HT1080 (cell line): Measurements from ENCODE around the gene IFNG. TPM values are rescaled to one million over a fixed set of nuclear protein-coding genes. Genes with fewer than 3 reads are reported as not detected.
A peak's percentile ranks its signal among the peaks of the same experiment; 100 is the strongest.
"Not testable (repeated sequence)": the region's sequence is repeated elsewhere in the genome, so short reads cannot be mapped to it uniquely, and the experiment has no call there.

Source experiments
- DNase-seq: peaks from one replicate; pipeline ENCODE4 v3.0.0-alpha.2; 2015; ENCODE audit warnings: low read depth
- polyA plus RNA-seq, 2 experiments: library from polyadenylated mRNA; depleted of rRNA; stranded (reverse); fragments of >200 nt; gene quantifications; 2 replicates each; pipeline ENCODE4 v1.2.3, GENCODE V29; 2015
- total RNA-seq: library from RNA; depleted of rRNA; stranded (reverse); fragments of >200 nt; shearing (Covaris generic); gene quantifications from 2 replicates; pipeline ENCODE4 v1.2.3, GENCODE V29; 2014; rRNA removed

Gene IFNG
- not detected in 2 replicates for total RNA-seq
- not detected in 2 replicates for polyA plus RNA-seq (2015; cell fraction: cytosol; rRNA removed)
- polyA plus RNA-seq (2015; cell fraction: nucleus; rRNA removed), result not detected in 2 replicates

DNA sequence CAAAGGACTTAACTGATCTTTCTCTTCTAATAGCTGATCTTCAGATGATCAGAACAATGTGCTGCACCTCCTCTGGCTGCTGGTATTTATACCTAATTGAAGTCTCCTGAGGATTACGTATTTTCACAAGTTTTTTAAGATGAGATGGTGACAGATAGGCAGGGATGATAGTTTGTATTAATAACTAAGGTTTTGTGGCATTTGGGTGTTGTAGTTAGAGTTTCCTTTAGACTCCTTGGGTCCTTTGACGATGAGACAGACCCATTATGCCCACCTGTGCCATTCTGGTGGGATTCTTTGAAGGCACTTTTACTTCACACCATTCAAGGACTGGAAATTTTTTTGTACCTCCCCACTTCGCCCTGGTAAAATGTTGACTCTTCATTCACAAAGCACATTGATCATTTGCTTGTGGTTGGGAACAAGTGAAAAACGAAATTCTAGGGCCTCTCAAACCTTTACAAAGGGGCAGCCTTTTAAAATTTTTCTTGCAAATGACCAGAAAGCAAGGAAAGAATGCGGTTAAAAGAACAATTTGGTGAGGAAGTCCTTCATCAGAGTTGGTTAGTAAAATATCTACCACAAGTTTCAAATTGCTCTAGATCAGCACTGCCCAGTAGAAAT, at the start of gene IFNG:
IFNG (minus strand) TSS at position 60 of the 624 bp plus-strand sequence. CDS start 125 bp downstream, outside the sequence.
- no peak for DNase-seq

DNA sequence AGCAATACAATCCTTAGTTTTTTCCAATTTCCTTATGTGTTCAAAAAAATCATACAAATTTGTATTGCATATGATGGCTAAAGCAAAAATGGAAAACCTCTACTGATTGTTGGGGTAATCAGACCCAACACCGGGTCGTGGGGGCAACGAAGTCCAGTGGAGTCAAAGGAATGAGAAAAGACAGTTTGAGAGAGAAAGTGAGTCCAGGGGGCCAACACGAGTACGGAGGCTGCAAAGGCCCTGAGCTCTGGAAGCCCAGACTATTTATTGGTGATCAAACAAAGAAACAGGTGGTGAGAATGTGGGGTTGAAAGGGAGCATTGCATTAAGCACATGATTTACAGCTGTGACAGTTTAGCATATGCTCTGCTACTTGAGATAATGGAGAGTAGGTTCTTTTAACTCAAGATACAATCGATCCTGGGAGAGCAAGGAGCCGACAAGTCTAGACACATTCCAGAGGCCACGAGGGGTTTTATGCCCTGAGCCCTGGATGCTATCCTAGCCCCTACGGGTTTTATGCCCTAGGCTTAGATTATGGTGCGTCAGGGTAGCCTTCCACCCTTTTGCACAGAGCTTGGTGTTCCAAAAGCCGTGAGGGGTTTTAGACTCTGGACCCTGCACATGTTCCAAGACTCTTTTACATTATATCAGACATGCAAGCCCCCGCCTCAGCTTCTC, 49.6 kb upstream of the IFNG start:
- DNase-seq, result not testable (repeated sequence)

DNA sequence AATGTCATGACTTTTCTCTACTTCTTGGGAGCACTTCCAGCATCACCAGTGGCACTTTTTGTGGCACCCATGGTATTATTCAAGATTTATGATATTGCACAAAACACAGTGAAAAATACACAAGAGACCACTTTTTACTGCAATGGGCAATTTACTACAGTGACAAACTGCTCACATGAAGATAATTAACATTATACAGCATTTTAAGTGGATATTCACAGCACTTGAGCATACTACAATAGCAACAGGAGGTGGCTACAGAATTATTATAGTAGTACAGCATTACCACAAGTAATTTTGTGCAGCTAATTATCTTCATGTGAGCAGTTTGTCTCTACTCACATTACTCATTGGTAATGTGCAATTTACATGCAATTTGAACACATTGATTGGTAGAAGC, 47.7 kb upstream of the IFNG start:
- no peak for DNase-seq

- DNase-seq, result no peak
Measured at GRCh38 chr12:68206446-68206845, 46.9 kb upstream of the IFNG start.

- no peak for DNase-seq
Measured at GRCh38 chr12:68203460-68203875, 43.9 kb upstream of the IFNG start.

GRCh38 chr12:68200854-68201253, 41.3 kb upstream of the IFNG start:
- peak; percentile 5 for DNase-seq

DNA sequence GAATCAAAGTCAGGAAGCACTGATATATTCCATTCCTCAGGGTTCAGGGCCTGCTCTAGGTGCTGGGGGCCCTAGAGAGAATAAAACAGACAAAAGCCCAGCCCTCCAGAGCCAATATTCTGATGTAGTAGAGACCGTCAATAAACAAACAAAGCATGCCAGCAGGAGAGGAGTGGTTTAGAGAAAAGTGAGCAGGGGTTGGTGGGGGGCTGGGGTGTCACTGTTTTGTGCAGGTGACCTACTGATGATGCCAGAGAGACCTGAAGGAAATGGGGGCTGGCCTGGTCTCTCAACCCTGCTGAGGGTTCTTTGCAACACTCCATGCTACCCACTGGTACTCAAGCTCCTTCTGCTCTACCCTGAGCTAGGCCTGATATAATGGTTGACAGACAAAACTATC, 39.6 kb upstream of the IFNG start:
- no peak for DNase-seq

- DNase-seq, result no peak
Measured at GRCh38 chr12:68198507-68199086, 39.1 kb upstream of the IFNG start.

- no peak for DNase-seq
Measured at GRCh38 chr12:68190301-68190700, 30.8 kb upstream of the IFNG start.

DNA sequence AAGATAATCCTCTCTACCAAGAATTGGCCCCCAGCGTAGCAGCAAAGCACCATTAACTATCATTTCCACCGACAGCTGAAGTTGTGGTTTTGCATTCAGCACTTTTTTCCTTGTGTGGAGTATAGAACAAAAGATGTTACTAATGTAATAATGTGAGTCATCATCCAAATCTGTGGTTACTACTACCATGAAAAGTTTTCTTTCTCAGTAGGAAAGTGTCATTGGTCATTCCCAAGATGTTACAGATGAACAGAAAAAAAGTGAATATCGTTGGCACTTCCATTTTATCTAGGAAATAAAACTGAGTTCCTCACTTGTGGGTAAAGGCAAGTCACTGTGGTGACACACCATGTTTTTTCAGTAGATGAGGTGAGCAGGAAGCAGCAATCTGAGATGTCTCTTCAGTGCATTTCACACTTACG, 30.3 kb upstream of the IFNG start:
- DNase-seq, result peak; percentile 94

DNA sequence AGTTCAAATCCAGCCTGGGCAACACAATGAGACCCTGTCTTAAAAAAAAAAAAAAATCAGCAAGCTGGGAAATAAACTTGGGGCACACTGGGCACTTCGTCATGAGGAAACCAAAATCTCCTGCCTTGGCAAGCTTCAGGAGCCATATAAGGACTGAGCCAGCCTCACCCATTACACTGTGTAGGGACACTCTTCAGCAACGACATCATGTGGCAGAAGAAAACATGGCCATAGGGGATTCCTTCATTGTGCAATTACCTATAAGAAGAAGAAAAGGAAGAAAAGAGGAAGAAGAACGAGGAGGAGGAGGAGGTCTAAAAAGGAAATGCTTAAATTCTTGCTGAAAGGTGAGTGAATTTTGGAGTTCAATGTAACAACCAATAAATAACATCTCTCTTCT, 26.1 kb upstream of the IFNG start:
- DNase-seq, result no peak

GRCh38 chr12:68180792-68181744, 21.5 kb upstream of the IFNG start:
- DNase-seq, result no peak

GRCh38 chr12:68178774-68179439, 19.4 kb upstream of the IFNG start:
- peak; percentile 31 for DNase-seq

- DNase-seq, result no peak
Measured at GRCh38 chr12:68178184-68178583, 18.6 kb upstream of the IFNG start.

DNA sequence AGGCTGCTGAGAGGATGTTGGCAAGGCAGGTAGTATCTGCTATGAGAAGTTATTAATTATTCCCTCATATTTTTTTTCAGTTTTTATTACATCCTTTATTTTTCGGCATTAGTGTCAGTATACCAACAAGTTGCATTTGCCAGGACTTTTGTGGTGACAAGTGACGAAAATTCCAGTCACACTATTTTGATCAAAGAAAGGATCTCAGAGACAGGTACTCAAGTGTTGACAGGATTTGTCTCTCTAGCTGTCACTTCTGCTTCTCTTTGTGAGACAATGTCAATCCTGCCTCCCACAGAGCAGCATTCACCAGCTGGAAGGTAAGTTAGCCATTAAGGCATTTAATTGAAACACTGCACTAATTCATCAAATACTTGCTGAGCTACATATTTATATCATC, 18.0 kb upstream of the IFNG start:
- no peak for DNase-seq

DNA sequence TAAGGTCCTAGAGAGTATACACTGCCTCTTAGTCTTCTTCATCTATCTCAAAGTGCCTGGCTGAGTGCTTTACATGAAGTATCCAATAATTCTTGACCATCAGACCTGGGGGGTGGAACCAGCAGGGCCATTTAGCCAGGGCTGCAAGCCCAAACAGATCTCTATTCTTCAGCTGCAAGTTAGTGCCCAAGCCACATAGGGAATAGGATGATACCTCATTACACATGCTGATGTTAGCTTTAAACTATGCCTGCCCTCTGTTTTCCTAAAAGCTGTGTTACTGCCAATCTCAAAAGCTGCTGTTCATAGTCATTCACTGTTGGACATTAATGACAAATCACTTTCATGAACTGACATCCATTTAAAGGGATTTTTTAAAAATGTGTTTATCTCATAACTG, 16.7 kb upstream of the IFNG start:
- DNase-seq, result no peak

DNA sequence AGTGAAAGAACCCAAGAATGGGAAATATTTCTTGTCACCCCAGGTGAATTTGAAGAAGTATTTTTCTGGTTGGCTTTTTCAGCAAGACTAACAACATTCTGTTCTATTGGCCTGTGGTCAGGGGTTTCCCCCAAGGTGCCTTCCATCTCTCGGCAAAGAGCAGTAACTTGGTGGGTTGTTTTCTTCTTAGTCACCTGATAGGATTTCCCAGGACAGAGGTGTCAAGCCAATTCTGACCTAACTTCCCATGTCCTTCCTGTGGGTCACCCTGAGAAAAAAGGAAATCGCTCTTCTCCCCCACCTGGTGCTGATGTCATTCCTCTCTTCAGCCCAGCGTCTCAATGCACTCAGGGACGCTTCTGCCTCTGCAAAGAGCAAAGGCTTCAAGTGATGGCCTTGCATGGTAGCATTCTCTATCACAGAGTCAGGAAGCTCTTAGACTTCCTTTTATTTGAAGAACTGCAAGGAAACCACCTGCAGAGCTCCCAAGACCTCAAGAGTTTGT, 16.1 kb upstream of the IFNG start:
- DNase-seq, result peak; percentile 44

GRCh38 chr12:68174761-68175160, 15.2 kb upstream of the IFNG start:
- DNase-seq, result not testable (repeated sequence)

GRCh38 chr12:68173792-68174191, 14.3 kb upstream of the IFNG start:
- no peak for DNase-seq

- no peak for DNase-seq
Measured at GRCh38 chr12:68170726-68171125, 11.2 kb upstream of the IFNG start.
